HCEC 1CT (cell line): Measurements from ENCODE around the gene FEV.

Experiments
- DNase-seq: peaks from one replicate; pipeline ENCODE4 v3.0.0-alpha.2; 2017

Gene FEV

DNA sequence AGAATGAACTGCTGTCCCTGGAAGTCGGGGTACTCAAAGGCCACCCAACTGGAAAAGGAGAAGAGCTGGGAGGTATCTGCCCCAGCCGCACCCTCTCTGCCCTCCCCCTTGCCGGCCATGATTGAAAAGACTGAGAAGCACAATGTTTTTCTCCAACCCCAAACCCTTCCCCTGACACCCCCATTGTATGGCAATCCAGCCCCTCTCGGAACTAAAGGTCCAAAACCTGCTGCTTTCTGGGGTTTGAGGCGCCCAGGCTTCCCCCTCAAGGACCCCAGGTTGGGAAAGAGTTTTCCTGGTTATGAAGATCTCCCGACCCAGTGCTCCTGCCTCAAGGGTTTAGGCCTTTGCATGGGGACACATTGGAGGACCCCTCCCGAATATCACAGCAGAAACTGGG lies 7.2 kb upstream of the FEV start:
- no peak for DNase-seq

DNA sequence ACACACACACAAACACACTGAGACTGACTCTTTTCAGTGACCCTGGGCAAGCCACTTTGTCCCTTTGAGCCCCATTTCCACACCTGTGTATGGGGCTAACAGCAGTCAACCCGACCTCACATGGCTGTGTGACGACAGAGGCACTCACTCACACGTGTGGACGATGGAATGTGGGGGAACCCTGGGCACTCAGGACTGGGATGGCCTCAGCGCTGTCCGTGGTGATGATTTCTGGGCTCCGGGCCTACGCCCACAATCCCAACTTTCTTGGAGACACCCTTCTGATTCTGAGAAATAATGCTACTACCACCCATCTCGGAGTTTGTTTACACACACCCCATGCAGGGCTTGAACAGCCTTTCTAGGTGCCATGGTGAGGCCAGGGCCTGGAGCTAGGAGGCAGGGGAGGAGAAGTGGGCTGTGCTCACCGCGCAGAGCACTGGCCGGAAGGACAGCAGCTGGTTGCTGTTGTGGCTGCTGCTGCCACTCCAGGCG lies 6.7 kb upstream of the FEV start:
- peak; percentile 51 for DNase-seq

DNA sequence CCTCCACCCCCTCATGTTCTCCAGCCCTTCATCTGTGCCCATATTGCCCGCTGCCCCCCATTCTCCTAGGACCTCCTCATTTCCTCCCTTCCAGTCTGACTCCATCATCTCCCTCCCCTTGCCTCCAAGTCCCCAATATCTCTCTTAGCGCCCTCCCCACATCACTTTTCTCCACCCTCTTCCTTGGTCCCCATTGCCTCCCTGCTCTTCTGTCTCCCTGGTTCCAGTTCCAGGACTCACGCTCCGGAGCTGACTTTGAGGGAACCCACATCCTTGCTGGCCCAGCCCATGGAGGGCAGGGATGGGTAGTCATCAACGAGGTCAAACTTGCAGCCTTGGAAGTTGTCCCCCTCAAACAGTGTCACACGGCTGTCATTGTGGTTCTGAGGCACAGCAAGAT lies 5.6 kb upstream of the FEV start:
- DNase-seq = no peak

DNA sequence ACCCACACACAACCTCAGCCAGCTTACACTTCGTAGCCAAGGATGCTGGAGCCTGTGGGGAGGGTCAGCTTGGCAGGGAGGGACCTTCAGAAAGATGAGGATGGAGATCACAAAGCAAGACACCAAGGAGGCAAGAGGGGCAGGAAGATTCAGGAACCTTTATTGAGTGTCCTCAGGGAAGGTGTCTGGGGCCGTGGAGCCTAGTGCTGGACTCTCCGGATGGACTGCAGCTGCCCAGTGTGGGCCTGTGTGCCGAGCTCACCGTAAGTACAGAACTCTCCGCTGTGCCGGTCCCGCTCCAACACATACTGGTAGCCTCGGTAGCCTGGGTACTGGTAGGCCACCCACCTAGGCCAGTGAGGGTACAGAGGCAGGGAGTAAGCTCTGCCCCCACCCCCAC lies 5.1 kb upstream of the FEV start:
- no peak for DNase-seq

DNA sequence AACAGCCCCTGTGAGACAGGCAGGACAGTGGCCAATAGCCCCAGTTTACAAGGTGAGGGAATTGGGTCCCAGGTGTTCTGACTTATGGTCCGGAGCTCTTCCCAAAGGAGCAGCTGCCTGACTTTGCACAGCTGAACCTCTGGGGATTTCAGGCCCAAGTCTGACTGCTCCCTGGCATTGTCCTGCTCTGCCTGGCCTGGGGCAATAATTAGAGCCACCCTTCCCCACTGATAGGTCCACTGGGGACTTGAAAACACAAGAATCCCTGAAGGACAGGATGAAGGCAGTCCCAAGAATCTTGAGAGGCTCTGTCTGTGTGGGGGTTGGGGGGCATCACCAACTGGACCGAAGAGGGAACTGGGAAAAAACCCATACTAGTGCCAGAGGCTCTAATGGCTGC lies 3.7 kb upstream of the FEV start:
- no peak for DNase-seq

DNA sequence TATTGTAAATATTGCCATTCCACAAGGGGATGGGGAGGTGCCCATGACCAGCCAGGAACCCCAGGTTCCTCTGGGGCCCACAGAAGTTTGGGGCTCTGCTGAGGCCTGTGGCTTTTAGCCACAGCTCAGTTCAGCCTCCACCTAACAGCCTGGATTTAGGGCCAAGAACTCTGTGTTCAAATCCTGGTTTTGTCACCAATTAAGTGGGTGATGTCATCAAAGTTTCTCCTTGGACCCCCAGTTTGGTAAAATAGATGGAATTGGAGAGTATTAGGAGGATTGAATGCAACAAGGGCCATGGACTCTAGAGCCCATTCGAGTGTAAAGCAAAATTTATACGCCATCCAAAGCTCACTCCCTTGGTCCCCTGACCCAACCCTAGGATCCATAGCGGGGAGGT lies 3.2 kb upstream of the FEV start:
- no peak for DNase-seq

DNA sequence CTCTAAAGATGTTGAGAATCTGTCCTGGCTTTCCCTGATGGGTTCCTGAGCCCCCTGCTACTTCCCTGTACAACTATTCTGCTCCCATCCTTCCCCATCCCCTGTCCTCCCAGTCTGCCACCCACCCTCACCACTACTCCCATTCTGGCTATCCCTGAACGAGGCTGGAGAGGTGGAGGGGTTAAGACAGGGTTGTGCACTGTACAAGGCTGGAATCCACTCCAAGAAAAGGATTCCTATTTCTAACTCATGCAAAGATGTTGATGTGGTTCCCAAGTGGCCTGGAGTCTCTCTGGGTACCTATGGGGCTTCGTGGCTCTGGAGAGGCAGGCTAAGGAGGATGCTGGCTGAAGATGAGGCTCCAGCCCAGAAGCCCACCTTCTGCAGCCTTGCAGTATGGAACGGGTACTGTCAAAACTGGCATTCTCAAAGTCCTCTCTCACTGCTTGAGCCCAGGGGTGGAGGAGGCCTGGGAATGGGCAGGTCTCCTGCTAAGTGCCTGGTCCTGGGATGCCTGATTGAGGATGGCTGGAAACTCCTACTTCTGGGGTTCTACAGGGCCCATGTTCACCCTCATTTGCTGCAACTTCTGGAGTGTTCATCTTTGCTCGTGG lies 1.3 kb upstream of the FEV start:
- DNase-seq = no peak

DNA sequence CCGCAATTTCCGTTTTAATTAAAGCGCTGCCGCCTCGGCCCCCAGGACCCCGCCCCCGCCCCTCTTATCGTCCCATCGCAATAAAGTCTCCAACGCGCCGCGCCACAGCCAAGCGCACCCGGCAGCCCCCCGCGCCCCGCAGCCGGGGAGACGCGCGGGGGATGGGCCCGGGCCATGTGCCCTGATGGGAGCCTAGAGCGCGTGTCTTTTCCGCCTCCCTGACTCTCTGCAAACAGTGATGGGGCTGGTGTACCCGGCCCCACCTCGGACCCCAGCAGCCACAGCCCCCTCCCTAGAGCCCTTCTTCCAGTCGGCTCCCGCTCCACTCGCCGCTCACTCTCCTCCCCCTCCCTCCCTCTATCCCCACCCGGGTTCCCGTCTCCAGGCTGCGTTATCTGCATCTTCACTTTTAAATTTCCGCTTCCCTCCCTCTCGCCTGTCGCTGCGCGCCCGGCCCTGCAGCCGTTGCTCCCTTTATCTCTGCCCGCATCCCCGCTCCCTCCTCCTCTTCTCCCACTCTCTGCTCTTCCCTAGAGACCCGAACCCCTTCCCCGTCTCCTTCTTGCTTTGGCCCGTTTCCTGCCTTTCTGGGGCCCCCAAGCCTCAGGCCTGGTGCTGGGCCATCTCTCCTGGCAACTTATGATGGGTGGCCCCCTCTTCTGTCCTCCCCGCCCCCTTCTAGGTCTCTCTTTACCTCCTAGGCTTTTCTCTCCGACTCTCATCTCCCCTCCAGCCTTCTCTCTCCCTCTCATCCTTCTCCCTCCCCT lies 524 bp upstream of the FEV start:
- no peak for DNase-seq

DNA sequence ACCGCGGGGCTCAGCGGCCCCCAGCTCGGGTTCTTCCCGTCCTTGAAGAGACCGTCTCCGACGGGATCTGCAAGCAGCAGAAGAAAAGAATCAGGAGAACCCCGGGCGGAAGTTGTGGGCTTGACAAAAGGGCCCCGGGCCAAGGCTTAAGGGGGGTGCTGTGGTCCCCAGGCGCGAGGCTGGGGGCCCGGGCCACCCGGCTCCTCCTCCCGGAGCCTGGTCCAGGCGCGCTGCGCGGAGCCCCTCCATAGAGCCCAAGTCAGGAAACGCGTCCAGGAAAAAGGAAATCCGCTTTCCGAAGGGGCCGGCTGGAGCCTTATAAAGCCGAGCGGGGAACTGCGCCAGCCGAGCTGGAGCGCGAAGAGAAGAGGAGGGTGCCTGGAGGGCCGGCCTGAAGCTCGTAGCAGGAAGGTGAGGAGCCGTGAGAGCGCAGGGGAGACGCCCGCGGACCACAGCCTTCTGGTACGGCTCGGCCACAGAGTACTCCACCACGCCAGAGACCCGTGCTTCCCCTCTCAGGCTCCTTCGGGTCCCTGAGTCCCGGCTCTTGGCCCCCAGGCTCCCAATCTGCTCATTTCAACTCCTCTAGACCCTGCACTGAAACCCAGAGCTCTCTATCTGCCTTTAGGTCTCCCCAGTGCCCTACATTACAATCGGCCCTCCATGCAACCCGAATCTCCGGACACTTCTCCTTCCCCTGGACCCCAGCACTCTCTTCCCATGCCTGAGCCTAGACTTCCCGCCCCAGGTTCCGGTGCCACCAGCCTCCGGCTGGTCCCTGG lies 554 bp downstream of the FEV start:
- DNase-seq = no peak

DNA sequence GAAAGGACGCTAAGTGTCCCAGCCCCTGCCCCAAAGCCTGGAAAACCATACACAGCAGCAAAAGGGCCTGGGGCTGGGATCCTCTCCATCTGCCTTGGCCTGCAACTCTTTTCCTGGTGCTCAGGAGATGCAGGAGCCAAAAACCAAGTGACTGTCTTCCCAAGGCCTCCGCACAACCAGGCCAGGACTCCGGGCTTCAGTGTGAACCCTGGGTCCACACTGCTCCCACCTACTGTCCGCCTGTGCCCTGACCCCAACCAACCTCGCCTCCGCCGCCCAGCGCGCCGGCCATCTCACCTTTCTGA lies 1.1 kb downstream of the FEV start:
- DNase-seq = no peak

DNA sequence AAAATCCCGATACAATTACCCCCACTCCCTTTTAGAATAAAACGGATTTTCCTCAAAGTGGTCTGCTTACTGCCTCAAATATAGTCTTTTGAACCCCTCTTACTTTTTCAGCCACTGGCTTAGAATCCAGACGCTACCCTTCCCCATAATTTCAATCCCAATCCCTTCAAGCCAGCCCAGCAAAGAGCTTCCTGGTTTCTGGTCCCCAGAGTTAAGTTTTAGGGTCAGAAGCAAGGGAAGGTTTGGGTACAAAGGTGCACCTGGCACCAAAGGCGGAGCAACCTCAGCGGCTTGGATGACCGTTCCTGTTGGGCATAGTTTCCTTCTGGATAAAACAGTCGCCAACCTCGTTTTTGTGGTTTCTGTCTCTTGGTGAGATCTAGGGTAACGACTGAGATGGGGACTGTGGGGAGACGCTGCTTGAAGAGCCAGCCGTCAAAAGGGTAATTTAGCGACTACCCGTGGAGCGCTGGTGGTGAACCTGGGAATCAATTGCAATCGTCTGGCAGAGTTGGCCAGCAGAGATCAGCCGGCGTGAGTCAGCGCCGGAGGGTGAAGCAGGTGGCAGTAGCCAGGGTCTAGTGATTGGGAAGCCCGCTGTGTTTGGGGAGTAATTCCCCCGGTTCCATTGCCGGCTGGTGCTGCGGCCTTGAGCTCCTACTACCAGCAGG lies 1.6 kb downstream of the FEV start:
- no peak for DNase-seq

DNA sequence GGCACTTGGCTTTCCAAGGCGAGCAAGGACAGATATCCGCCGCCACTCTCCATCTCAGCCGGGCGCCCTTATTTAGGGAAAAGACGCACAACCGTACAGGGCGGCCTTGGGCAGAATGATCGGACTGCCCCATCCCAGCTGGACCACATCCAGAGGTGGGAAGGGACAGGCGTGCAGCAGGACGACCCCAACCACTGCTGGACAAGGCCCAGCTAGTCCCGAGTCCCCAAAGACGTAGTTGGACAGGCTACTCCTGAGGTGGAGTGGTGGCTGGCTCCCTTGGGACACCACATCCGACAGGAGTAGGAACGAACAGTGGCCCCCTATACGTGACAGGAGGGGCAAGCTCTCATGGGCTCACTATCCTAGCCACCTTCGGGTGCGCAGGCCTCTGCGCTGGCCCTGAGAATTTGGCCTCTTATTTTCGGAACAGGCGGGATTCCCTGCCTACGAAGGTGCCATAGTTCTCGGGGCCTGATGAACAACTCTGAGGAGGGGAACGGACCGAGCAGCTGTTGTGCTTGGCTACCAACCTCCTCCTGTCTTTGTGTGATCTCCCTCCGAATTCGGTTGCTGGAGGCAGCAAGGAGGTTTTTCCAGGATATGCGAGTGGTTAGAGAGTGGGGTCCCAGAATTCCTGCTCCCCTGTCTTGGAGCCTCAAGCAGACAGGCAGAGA lies 2.3 kb downstream of the FEV start:
- DNase-seq = no peak

DNA sequence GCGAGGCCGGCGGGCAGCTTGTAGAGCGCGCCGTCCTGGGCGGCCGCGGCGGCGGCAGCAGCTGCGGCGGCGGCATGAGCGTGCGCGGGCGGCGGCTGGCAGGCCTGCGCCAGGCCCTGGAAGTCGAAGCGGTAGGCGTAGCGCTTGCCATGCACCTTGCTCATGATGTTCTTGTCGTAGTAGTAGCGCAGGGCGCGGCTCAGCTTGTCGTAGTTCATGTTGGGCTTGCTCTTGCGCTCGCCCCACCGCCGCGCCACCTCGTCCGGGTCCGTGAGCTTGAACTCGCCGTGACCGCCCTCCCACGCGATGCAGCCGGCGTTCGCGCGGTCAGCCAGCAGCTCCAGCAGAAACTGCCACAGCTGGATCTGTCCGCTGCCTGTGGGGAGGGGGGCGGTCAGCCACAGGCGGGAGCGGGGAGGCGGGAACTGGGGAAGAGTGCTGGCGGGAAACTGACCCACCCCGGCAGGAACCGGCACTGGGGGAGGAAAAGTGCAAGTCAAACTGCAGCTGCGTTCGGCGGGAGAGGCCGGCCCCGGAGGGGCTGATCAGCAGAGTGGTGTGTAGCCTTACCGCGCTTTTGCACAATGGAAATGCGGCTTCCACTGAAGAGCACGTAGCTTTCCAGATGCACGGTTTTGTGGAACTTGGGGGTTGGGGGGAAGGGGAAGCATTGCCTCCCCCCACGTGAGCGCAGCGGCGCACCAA lies 3.0 kb downstream of the FEV start:
- no peak for DNase-seq

DNA sequence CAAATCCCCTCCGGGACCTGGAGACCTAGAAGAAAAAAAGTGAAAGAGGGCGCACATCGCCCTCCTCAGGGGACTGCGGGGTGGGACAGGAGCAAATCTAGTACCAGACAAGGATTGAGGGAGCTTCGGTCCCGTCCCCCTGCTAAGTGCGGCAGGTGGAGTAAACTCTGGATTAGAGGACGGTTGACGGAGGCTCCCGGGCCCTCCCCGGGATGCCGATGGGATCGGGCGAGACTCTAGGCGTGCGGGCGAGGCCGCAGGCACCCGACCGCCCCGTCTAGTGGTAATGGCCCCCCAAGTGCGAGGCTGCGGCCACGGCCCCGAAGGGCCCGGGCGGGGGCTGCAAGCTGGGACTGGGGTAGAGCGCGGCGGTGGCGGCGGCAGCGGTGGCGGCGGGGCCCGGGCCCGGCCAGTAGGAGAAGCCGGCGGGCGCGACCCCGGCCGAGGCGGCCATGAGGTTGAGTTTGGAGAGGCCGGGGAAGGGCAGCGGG lies 3.5 kb downstream of the FEV start:
- no peak for DNase-seq

DNA sequence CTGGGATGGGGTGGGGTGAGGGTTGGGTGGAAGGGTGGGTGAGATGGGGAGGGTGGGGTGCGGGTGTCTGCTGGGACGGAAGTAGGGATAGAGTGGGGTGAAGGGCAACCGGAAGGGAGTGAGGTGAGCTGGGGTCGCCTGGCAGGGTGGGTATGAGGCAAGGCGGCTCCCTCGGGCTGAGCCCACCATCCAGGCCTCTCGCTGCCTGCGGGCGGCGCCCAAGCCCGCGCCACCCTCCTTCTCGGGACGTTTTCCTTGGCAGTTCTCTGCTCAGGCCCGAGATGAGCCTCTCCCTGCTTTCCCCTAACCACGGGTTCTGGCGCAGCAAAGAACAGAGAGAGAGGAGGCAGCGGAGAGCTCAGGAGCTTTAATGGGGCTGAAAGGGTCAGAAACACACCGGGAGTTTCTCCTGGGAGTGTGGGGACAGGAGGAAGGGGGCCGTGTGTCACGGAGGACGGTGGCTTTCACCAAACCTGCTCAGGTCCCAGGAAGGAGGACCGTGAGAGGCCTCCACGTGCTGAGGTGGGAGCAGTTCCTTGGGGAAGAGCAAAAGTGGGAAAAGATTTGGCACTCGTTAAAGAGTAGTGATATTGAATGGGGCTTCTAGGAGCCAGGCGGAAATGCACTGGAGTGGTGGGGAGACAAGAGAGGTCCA lies 4.1 kb downstream of the FEV start:
- DNase-seq = no peak

DNA sequence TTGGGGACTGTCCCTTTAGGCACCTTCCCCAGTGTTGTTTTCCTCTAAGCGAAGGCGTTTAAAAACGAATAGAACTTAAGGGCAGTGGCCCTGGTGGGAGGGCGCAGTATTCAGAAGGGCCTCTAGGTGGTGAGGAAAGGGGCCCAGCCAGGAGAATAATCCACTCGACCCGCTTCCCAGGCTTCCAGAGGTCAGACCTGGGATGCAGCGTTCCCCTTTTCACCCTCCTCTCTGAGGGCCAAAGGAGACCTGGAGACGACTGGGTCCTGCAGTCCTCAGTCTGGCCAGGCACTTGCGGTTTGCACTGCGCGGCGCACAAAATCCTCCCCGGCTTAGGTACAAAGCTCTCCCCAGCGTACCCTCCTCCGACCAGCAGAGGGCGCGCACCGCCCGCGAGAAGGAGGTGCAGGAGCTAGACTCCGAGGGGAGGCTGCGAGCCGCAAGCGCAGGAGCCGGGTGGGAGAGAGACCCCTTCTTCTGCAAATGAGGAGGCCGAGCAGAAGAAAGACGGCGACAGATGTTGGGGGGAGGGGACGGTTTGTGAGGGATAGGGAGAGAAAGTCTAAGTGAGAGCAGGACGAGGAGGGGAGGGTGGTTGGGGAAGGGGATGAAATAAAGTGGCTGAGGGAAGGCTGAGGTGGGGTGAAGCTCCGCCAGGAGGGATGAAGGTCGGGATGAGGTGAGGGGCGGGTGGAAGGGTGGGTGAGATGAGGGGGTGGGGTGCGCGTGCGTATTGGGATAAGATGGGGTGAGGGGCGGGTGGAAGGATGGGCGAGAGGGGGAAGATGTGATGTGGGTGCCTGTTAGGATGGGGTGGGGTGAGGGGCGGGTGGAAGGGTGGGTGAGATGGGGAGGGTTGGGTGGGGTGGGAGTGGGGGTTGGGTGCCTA lies 4.9 kb downstream of the FEV start:
- DNase-seq = peak; percentile 59

DNA sequence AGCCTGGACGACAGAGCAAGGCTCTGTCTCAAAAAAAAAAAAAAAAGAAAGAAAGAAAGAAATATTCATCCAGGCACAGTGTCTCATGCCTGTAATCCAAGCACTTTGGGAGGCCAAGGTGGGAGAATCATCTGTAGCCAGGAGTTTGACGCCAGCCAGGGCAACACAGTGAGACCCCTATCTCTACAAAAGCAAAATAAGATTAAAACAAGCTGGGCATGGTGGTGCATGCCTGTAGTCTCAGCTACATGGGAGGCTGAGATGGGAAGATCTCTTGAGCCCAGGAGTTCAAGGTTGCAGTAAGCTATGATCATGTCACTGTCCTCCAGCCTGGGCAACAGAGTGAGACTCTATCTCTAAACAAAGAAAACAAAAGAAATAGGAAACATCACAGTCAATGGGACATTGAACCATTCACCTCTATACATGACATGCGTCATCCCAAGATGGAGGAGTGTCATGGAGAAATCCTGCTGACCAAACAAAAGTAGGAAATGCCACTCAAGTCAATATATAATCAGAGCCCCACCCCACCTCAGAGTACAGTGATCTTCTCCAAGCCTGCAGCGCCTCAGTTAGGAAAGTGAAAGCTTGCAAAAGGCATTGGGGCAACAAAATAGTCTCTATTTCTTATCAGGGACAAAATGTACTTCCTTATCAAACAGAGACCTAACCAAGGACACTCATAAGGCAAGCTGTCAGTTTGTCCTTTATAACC lies 9.8 kb downstream of the FEV start:
- no peak for DNase-seq

DNA sequence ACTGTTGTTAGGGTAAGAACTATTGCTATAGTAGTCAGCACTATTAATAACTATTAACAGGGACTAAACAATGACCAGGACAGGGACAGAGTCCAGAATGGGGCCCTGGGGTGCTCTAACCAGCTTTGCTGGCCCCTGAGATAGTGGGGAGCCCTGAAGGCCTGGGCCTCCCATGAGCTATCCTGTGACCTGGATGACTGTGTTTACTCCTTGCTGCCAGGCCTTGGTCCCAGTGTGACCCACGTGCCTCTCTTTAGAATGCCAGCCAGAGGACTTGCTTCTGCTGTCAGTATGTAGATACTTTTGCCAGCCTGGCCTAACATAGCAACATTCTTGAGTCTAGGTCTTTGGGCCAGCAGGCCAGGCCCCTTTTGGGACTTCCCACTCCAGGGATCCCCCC lies 14.1 kb downstream of the FEV start:
- DNase-seq = no peak

DNA sequence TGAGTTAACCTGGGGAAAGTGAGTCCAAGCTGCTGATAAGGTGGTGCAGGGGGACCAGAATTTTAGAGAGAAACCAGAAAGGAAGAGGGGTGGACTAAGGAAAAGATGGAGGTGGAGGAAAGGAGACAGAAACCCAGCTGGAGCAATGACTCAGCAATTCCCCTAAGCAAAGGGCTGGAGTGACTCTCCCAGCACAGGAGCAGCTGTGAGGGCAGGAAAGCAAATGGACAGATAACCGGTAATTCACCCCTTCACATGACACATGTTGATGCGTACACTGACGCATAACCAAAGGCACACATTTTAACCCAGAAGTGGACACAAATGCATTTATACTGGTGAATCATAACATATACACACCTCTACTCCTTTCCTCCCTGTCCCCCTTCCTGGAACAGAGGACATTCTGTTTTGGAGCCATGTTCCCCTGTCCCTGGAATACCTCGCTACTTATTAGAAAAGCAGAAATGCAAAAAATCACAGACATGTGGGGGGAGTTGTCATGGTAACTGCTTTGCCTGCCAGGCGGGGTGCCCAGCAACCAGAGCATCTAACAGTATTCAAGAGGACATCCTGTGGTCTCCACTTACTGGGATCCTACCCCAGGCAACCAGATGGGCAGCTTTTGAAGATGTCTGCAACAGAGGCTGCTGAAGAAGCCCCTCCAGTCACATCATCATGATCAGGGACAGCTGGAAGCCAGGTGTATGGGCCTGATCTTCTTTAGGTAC lies 20.8 kb downstream of the FEV start:
- DNase-seq = peak; percentile 92
